HL-60 (cell line): ENCODE data around the gene ADAMTS20.

ENCODE experiments used
- DNase-seq, 2 experiments: peaks; one replicate each; pipeline ENCODE4 v3.0.0-alpha.2; 2010 to 2020; ENCODE audit warnings: low read depth in 1 of 2, low spot score in 1 of 2
- H3K27ac ChIP-seq: fragments of 250-450 bp; sonication (Bioruptor Pico); replicated peaks from 2 replicates; pipeline ENCODE4 v1.5.1; 2020; ENCODE audit warnings: mild to moderate bottlenecking, moderate library complexity
- H3K27me3 ChIP-seq: fragments of 250-450 bp; sonication (Bioruptor Pico); 2 replicates; pipeline ENCODE4 v1.5.1; 2021; ENCODE audit warnings: mild to moderate bottlenecking, moderate library complexity; ENCODE audit not compliant: insufficient read depth, poor library complexity, severe bottlenecking
- H3K4me3 ChIP-seq: replicated peaks from 2 replicates; pipeline ENCODE4 v1.5.1; 2011; ENCODE audit warnings: mild to moderate bottlenecking, control low read depth, low read length; ENCODE audit not compliant: insufficient read depth
- GABPA ChIP-seq: IDR thresholded peaks from 2 replicates; pipeline ENCODE4 v1.6.1; 2012; ENCODE audit warnings: low read depth
- POLR2AphosphoS5 ChIP-seq: IDR thresholded peaks from 2 replicates; pipeline ENCODE4 v1.6.1; 2012; ENCODE audit warnings: low read depth
- SPI1 ChIP-seq: IDR thresholded peaks from 2 replicates; pipeline ENCODE4 v1.6.1; 2012; ENCODE audit warnings: low read depth, mild to moderate bottlenecking, borderline replicate concordance
- TF ChIP-seq, protein P1 (sequence below): IDR thresholded peaks from 2 replicates; pipeline ENCODE4 v1.6.1; 2012; ENCODE audit warnings: low read depth; ENCODE audit not compliant: insufficient replicate concordance
- TF ChIP-seq, protein P2 (sequence below): IDR thresholded peaks from one replicate; pipeline ENCODE4 v1.5.1; 2011; ENCODE audit warnings: low read length, control low read depth, inconsistent platforms; ENCODE audit not compliant: insufficient read depth

ADAMTS20 gene

GRCh38 chr12:43590307-43590706 is 38.3 kb upstream of the ADAMTS20 start:
- Histone ChIP-seq H3K27ac (no peak overlapping the region), H3K4me3 (no peak overlapping the region), H3K27me3 (no peaks in the 10 kb centered on the region)
- no peak for DNase-seq
- TF ChIP-seq, protein P1, sequence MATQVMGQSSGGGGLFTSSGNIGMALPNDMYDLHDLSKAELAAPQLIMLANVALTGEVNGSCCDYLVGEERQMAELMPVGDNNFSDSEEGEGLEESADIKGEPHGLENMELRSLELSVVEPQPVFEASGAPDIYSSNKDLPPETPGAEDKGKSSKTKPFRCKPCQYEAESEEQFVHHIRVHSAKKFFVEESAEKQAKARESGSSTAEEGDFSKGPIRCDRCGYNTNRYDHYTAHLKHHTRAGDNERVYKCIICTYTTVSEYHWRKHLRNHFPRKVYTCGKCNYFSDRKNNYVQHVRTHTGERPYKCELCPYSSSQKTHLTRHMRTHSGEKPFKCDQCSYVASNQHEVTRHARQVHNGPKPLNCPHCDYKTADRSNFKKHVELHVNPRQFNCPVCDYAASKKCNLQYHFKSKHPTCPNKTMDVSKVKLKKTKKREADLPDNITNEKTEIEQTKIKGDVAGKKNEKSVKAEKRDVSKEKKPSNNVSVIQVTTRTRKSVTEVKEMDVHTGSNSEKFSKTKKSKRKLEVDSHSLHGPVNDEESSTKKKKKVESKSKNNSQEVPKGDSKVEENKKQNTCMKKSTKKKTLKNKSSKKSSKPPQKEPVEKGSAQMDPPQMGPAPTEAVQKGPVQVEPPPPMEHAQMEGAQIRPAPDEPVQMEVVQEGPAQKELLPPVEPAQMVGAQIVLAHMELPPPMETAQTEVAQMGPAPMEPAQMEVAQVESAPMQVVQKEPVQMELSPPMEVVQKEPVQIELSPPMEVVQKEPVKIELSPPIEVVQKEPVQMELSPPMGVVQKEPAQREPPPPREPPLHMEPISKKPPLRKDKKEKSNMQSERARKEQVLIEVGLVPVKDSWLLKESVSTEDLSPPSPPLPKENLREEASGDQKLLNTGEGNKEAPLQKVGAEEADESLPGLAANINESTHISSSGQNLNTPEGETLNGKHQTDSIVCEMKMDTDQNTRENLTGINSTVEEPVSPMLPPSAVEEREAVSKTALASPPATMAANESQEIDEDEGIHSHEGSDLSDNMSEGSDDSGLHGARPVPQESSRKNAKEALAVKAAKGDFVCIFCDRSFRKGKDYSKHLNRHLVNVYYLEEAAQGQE, result no peak
- TF ChIP-seq GABPA, result no peak
- TF ChIP-seq, protein P2, sequence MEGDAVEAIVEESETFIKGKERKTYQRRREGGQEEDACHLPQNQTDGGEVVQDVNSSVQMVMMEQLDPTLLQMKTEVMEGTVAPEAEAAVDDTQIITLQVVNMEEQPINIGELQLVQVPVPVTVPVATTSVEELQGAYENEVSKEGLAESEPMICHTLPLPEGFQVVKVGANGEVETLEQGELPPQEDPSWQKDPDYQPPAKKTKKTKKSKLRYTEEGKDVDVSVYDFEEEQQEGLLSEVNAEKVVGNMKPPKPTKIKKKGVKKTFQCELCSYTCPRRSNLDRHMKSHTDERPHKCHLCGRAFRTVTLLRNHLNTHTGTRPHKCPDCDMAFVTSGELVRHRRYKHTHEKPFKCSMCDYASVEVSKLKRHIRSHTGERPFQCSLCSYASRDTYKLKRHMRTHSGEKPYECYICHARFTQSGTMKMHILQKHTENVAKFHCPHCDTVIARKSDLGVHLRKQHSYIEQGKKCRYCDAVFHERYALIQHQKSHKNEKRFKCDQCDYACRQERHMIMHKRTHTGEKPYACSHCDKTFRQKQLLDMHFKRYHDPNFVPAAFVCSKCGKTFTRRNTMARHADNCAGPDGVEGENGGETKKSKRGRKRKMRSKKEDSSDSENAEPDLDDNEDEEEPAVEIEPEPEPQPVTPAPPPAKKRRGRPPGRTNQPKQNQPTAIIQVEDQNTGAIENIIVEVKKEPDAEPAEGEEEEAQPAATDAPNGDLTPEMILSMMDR, result no peak
- no peak for TF ChIP-seq POLR2AphosphoS5
- TF ChIP-seq SPI1, result peak; percentile 49; the same call in 1 of the 2 replicates

DNA sequence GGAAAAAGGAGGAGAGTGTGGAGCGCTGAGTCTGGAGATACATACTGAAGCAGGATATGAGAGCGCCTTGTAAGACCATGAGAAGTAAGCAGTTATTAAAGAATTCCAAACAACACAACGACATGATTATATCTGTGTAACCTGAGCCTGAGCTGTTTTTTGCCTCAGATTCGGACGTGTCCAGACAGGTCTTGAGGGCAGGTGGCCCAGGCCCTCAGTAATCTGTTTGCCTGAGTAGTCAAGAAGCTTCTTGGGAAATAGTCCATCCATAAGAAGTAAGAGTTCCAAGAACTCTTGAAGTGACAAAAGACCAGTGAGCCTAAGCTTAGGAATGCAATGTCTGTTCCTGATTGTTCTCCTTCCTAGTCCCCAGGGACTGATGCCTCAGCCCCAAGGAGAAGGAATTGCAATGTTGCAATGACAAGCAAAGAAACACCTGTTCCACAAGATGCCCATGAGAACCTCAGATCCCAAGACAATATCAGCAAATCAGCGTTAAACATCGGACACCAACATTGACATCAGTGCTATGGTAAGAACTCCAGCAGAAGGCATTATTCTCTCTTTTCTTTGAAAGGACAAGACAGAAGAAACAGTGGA is 34.7 kb upstream of the ADAMTS20 start:
- DNase-seq, result no peak
- Histone ChIP-seq H3K27ac (no peak overlapping the region), H3K4me3 (no peak overlapping the region), H3K27me3 (no peaks in the 10 kb centered on the region)
- no peak for TF ChIP-seq POLR2AphosphoS5

GRCh38 chr12:43585676-43586075 is 33.7 kb upstream of the ADAMTS20 start:
- H3K27me3 ChIP-seq, result no peaks in the 10 kb centered on the region
- no peak overlapping the region for H3K4me3 ChIP-seq
- H3K27ac ChIP-seq, result no peak overlapping the region
- TF ChIP-seq GABPA (no peak), POLR2AphosphoS5 (no peak), SPI1 (no peak)
- TF ChIP-seq, protein P1, result no peak
- TF ChIP-seq, protein P2, result no peak
- DNase-seq, result no peak

- Histone ChIP-seq H3K4me3 (no peak overlapping the region), H3K27ac (no peak overlapping the region), H3K27me3 (no peaks in the 10 kb centered on the region)
- DNase-seq, result no peak
- TF ChIP-seq, protein P1, result no peak
- TF ChIP-seq, protein P2, result no peak
- TF ChIP-seq GABPA, result no peak
- no peak for TF ChIP-seq POLR2AphosphoS5
- no peak for TF ChIP-seq SPI1
Measured at GRCh38 chr12:43580601-43581000, 28.6 kb upstream of the ADAMTS20 start.
